Uterus (tissue), 4 donors: ENCODE measurements around the gene KLF8. TPM values are rescaled to one million over a fixed set of nuclear protein-coding genes. Genes with fewer than 3 reads are reported as not detected.

Experiments
- DNase-seq, 2 donors: peaks; one replicate each; pipeline ENCODE4 v3.0.0-alpha.2; 2019 to 2020
- H3K27ac ChIP-seq, 2 donors: fragments of 200-600 bp; sonication (generic); 1 replicate in 1 of 2; 2 replicates in 1 of 2; pipeline ENCODE4 v1.5.1; 2016 to 2018
- H3K27me3 ChIP-seq, 2 donors: fragments of 200-600 bp; sonication (generic); one replicate each; pipeline ENCODE4 v1.5.1; 2018 to 2019; ENCODE audit warnings: control low read depth in 1 of 2
- H3K36me3 ChIP-seq, 2 donors: fragments of 200-600 bp; sonication (generic); one replicate each; pipeline ENCODE4 v1.5.1; 2019; ENCODE audit warnings: control low read depth in 1 of 2
- H3K4me1 ChIP-seq, 2 donors: fragments of 200-600 bp; sonication (generic); one replicate each; pipeline ENCODE4 v1.5.1; 2018 to 2019; ENCODE audit warnings: control low read depth in 1 of 2
- H3K4me3 ChIP-seq, 2 donors: fragments of 200-600 bp; sonication (generic); 1 replicate in 1 of 2; 2 replicates in 1 of 2; pipeline ENCODE4 v1.5.1; 2018 to 2019; ENCODE audit warnings: mild to moderate bottlenecking in 1 of 2
- H3K9me3 ChIP-seq, 2 donors: fragments of 200-600 bp; sonication (generic); one replicate each; pipeline ENCODE4 v1.5.1; 2019; ENCODE audit warnings: control low read depth in 1 of 2
- CTCF ChIP-seq, 4 experiments: fragments of 200-600 bp in 2 of 4; fragments of 450-650 bp in 2 of 4; sonication (generic) in 2 of 4; IDR thresholded peaks; one replicate each; pipeline ENCODE4 v1.5.1; 2016 to 2019; ENCODE audit warnings: antibody characterized with exemption in 4 of 4, mild to moderate bottlenecking in 2 of 4, moderate library complexity in 1 of 4
- POLR2A ChIP-seq, 2 donors: fragments of 450-650 bp; IDR thresholded peaks; one replicate each; pipeline ENCODE4 v1.6.1; 2016; ENCODE audit warnings: antibody characterized with exemption in 2 of 2, mild to moderate bottlenecking in 1 of 2, moderate library complexity in 1 of 2
- intact Hi-C: fragments of 100-400 bp; cut with DNase I; formaldehyde crosslinking; loops from one replicate; pipeline ENCODE4 v1.15.1; 2023; ENCODE audit warnings: low total_unique reads
- total RNA-seq, 4 donors: library from RNA; depleted of rRNA in 3 of 4; stranded (reverse); fragments of >200 nt in 3 of 4; gene quantifications; one replicate each; pipeline versions ENCODE4 v1.1.0 to v1.2.4, GENCODE V29; 2014 to 2023
- donor health status: DM: yes; HTN: yes; CAD: no.

Gene KLF8
- total RNA-seq, 4 donors from 2014 or later: 11.5 to 44.7 (median 27.6) TPM

- intact Hi-C loops: no loop called here
- no peaks in the 10 kb centered on the region for H3K4me1 ChIP-seq
- no peak for DNase-seq
- no peaks in the 10 kb centered on the region for H3K9me3 ChIP-seq
- no peak overlapping the region for H3K4me3 ChIP-seq
- no peak for TF ChIP-seq POLR2A (IDR thresholded peaks at IDR 0.05)
- no peak for TF ChIP-seq CTCF (IDR thresholded peaks at IDR 0.05)
- no peak overlapping the region for H3K27ac ChIP-seq
- no peaks in the 10 kb centered on the region for H3K27me3 ChIP-seq
- H3K36me3 ChIP-seq: no peaks in the 10 kb centered on the region
Observed at GRCh38 chrX:56289449-56289848, 57.3 kb downstream of the KLF8 start.

GRCh38 chrX:56308726-56309125, 76.6 kb downstream of the KLF8 start:
- Histone ChIP-seq H3K4me1 (no peaks in the 10 kb centered on the region), H3K27me3 (no peaks in the 10 kb centered on the region), H3K9me3 (no peaks in the 10 kb centered on the region), H3K27ac (no peak overlapping the region), H3K36me3 (no peaks in the 10 kb centered on the region), H3K4me3 (no peak overlapping the region)
- intact Hi-C loops: no loop called here
- TF ChIP-seq POLR2A (IDR thresholded peaks at IDR 0.05) (no peak), CTCF (IDR thresholded peaks at IDR 0.05) (no peak)
- DNase-seq: no peak

GRCh38 chrX:56309881-56310280, 77.7 kb downstream of the KLF8 start:
- DNase-seq: no peak
- no peak for TF ChIP-seq CTCF (IDR thresholded peaks at IDR 0.05)
- no peak for TF ChIP-seq POLR2A (IDR thresholded peaks at IDR 0.05)
- Histone ChIP-seq H3K4me3 (no peak overlapping the region), H3K36me3 (no peaks in the 10 kb centered on the region), H3K9me3 (no peaks in the 10 kb centered on the region), H3K27me3 (no peaks in the 10 kb centered on the region), H3K27ac (no peak overlapping the region), H3K4me1 (no peaks in the 10 kb centered on the region)
- intact Hi-C loops: no loop called here

GRCh38 chrX:56310581-56310980, 78.4 kb downstream of the KLF8 start:
- no peak for DNase-seq
- no peaks in the 10 kb centered on the region for H3K36me3 ChIP-seq
- H3K27ac ChIP-seq: no peak overlapping the region
- no peaks in the 10 kb centered on the region for H3K27me3 ChIP-seq
- no peaks in the 10 kb centered on the region for H3K9me3 ChIP-seq
- H3K4me1 ChIP-seq: no peaks in the 10 kb centered on the region
- intact Hi-C loops: no loop called here
- H3K4me3 ChIP-seq: no peak overlapping the region
- TF ChIP-seq CTCF (IDR thresholded peaks at IDR 0.05) (no peak), POLR2A (IDR thresholded peaks at IDR 0.05) (no peak)

GRCh38 chrX:56313308-56313707, 81.2 kb downstream of the KLF8 start:
- no peak overlapping the region for H3K27ac ChIP-seq
- no peaks in the 10 kb centered on the region for H3K9me3 ChIP-seq
- H3K4me3 ChIP-seq: no peak overlapping the region
- TF ChIP-seq CTCF (IDR thresholded peaks at IDR 0.05) (no peak), POLR2A (IDR thresholded peaks at IDR 0.05) (no peak)
- DNase-seq: no peak
- H3K4me1 ChIP-seq: no peaks in the 10 kb centered on the region
- intact Hi-C loops: no loop called here
- H3K27me3 ChIP-seq: no peaks in the 10 kb centered on the region
- no peaks in the 10 kb centered on the region for H3K36me3 ChIP-seq
